ENCODE measurements around the gene TMEM179. TPM values are rescaled to one million over a fixed set of nuclear protein-coding genes. Genes with fewer than 3 reads are reported as not detected.

The TMEM179 gene
- total RNA-seq, 1 donor = not detected

GRCh38 chr14:104577426-104577825 is 27.1 kb downstream of the TMEM179 start:
- H3K4me1 ChIP-seq (ENCODE audit: insufficient read depth, low read length) = no peaks in the 10 kb centered on the region
- no peak overlapping the region for H3K4me3 ChIP-seq (ENCODE audit: low read length)
- no peaks in the 10 kb centered on the region for H3K9me3 ChIP-seq (ENCODE audit: low read depth, low read length)
- no peaks in the 10 kb centered on the region for H3K27me3 ChIP-seq (ENCODE audit: insufficient read depth, low read length)

GRCh38 chr14:104576970-104577332 is 27.6 kb downstream of the TMEM179 start:
- Histone ChIP-seq H3K9me3 (ENCODE audit: low read depth, low read length) (no peaks in the 10 kb centered on the region), H3K4me3 (ENCODE audit: low read length) (no peak overlapping the region), H3K4me1 (ENCODE audit: insufficient read depth, low read length) (no peaks in the 10 kb centered on the region), H3K27me3 (ENCODE audit: insufficient read depth, low read length) (no peaks in the 10 kb centered on the region)

GRCh38 chr14:104576232-104576969 is 28.2 kb downstream of the TMEM179 start:
- no peaks in the 10 kb centered on the region for H3K4me1 ChIP-seq (ENCODE audit: insufficient read depth, low read length)
- H3K4me3 ChIP-seq (ENCODE audit: low read length) = no peak overlapping the region
- no peaks in the 10 kb centered on the region for H3K9me3 ChIP-seq (ENCODE audit: low read depth, low read length)
- no peaks in the 10 kb centered on the region for H3K27me3 ChIP-seq (ENCODE audit: insufficient read depth, low read length)

GRCh38 chr14:104574978-104575583 is 29.5 kb downstream of the TMEM179 start:
- no peaks in the 10 kb centered on the region for H3K27me3 ChIP-seq (ENCODE audit: insufficient read depth, low read length)
- no peaks in the 10 kb centered on the region for H3K4me1 ChIP-seq (ENCODE audit: insufficient read depth, low read length)
- no peak overlapping the region for H3K4me3 ChIP-seq (ENCODE audit: low read length)
- no peaks in the 10 kb centered on the region for H3K9me3 ChIP-seq (ENCODE audit: low read depth, low read length)

GRCh38 chr14:104574536-104574935 is 30.0 kb downstream of the TMEM179 start:
- no peak overlapping the region for H3K4me3 ChIP-seq (ENCODE audit: low read length)
- no peaks in the 10 kb centered on the region for H3K4me1 ChIP-seq (ENCODE audit: insufficient read depth, low read length)
- H3K27me3 ChIP-seq (ENCODE audit: insufficient read depth, low read length) = no peaks in the 10 kb centered on the region
- H3K9me3 ChIP-seq (ENCODE audit: low read depth, low read length) = no peaks in the 10 kb centered on the region

- no peak overlapping the region for H3K4me3 ChIP-seq (ENCODE audit: low read length)
- H3K27me3 ChIP-seq (ENCODE audit: insufficient read depth, low read length) = no peaks in the 10 kb centered on the region
- H3K9me3 ChIP-seq (ENCODE audit: low read depth, low read length) = no peaks in the 10 kb centered on the region
- no peaks in the 10 kb centered on the region for H3K4me1 ChIP-seq (ENCODE audit: insufficient read depth, low read length)
These were observed 30.6 kb downstream of the TMEM179 start for GRCh38 chr14:104573930-104574329.

GRCh38 chr14:104572668-104573067 is 31.9 kb downstream of the TMEM179 start:
- no peaks in the 10 kb centered on the region for H3K4me1 ChIP-seq (ENCODE audit: insufficient read depth, low read length)
- no peaks in the 10 kb centered on the region for H3K9me3 ChIP-seq (ENCODE audit: low read depth, low read length)
- H3K27me3 ChIP-seq (ENCODE audit: insufficient read depth, low read length) = no peaks in the 10 kb centered on the region
- no peak overlapping the region for H3K4me3 ChIP-seq (ENCODE audit: low read length)

- Histone ChIP-seq H3K9me3 (ENCODE audit: low read depth, low read length) (no peaks in the 10 kb centered on the region), H3K27me3 (ENCODE audit: insufficient read depth, low read length) (no peaks in the 10 kb centered on the region), H3K4me3 (ENCODE audit: low read length) (no peak overlapping the region), H3K4me1 (ENCODE audit: insufficient read depth, low read length) (no peaks in the 10 kb centered on the region)
These were observed 32.4 kb downstream of the TMEM179 start for GRCh38 chr14:104572024-104572626.

DNA sequence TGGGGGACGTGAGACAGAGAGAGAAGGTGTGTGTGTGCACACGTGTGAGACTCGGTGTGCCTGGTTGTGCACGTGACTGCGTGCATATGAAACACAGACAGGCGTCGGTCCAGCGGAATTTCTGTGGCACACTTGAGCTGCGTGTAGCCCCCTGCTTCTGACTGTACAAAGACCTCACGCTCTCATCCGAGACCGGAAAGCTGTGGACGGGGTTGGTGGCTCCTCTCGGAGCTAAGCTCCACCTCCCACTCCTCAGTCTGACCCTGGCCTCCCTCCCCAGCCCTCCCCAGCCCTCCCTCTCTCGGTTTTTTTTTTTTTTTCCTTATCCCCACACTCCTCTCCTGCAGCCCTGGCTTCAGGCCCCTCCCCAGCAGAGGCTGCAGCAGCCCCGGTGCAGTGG is 33.3 kb downstream of the TMEM179 start:
- Histone ChIP-seq H3K4me3 (ENCODE audit: low read length) (no peak overlapping the region), H3K4me1 (ENCODE audit: insufficient read depth, low read length) (no peaks in the 10 kb centered on the region), H3K9me3 (ENCODE audit: low read depth, low read length) (no peaks in the 10 kb centered on the region), H3K27me3 (ENCODE audit: insufficient read depth, low read length) (no peaks in the 10 kb centered on the region)

- Histone ChIP-seq H3K9me3 (ENCODE audit: low read depth, low read length) (no peaks in the 10 kb centered on the region), H3K27me3 (ENCODE audit: insufficient read depth, low read length) (no peaks in the 10 kb centered on the region), H3K4me3 (ENCODE audit: low read length) (no peak overlapping the region), H3K4me1 (ENCODE audit: insufficient read depth, low read length) (no peaks in the 10 kb centered on the region)
These were observed 35.1 kb downstream of the TMEM179 start for GRCh38 chr14:104569435-104569834.

GRCh38 chr14:104568620-104569019 is 36.0 kb downstream of the TMEM179 start:
- Histone ChIP-seq H3K27me3 (ENCODE audit: insufficient read depth, low read length) (no peaks in the 10 kb centered on the region), H3K4me1 (ENCODE audit: insufficient read depth, low read length) (peaks cover 3% of the 10 kb centered on the region)

DNA sequence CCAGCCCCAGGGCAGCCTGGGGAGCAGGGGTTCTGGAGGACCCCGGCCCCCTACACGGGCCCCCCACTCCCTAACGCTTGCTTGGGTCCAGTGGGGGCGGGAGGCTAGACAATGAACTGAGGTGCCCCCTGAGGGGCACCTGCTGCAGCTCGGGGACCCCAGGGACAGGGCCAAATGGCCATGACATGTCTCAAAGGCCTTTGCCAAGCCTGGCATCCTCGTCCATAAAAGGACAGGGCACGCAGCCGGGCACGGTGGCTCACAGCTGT is 36.7 kb downstream of the TMEM179 start:
- Histone ChIP-seq H3K4me1 (ENCODE audit: insufficient read depth, low read length) (peaks cover 3% of the 10 kb centered on the region), H3K4me3 (ENCODE audit: low read length) (no peak overlapping the region), H3K27me3 (ENCODE audit: insufficient read depth, low read length) (no peaks in the 10 kb centered on the region), H3K9me3 (ENCODE audit: low read depth, low read length) (no peaks in the 10 kb centered on the region)

More at GRCh38 chr14:104568620-104569019, 36.0 kb downstream of the TMEM179 start:
- no peaks in the 10 kb centered on the region for H3K9me3 ChIP-seq (ENCODE audit: low read depth, low read length)
- no peak overlapping the region for H3K4me3 ChIP-seq (ENCODE audit: low read length)

GRCh38 chr14:104567141-104567956 is 37.2 kb downstream of the TMEM179 start:
- Histone ChIP-seq H3K4me3 (ENCODE audit: low read length) (no peak overlapping the region), H3K27me3 (ENCODE audit: insufficient read depth, low read length) (no peaks in the 10 kb centered on the region), H3K9me3 (ENCODE audit: low read depth, low read length) (no peaks in the 10 kb centered on the region), H3K4me1 (ENCODE audit: insufficient read depth, low read length) (peaks cover 3% of the 10 kb centered on the region)

DNA sequence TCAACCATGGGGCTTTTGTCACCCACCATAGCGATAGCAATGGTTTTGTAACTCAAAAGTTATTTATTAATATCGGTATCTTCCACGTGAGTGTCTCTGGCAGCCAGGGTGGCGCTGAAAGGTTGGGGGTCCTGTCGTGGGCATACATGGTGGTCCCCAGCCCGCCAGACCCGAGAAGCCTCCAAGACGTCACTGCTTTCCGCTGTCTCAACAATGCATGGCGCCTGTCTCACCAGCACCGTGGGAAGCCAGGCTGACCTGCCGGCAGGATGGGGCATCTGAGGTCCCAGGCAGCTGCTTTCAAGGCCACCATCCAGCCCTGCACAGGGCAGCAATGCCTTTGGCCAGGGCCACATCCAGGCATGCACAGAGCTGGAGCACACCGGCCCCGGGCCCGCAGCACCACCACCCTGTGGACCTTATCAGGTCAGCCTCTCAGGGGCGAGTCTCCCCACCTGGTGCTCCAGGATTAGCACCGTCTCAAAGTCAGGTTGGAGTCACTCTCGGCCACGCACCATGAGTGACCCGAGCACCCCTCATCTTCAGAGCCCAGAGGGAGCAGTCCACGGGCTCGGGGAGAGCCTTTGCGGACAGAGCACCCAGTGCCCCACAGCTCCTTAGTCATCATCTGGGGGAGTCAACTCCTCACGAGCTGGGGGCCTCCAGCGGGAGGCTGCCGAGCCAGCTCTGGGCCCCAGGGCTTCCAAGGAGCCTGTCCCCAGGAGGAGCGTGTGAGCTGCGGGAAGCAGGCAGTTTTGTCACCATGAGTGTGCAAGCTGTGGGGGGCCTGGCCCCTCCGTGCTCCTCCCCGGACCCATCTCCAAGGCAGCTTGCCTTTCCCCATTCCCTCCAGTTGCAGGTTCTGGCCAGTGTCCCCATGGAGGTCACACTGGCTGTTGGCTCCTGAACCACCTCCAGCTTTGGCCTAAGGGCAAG is 39.6 kb downstream of the TMEM179 start:
- Histone ChIP-seq H3K4me1 (ENCODE audit: insufficient read depth, low read length) (peaks cover 3% of the 10 kb centered on the region), H3K27me3 (ENCODE audit: insufficient read depth, low read length) (no peaks in the 10 kb centered on the region), H3K4me3 (ENCODE audit: low read length) (no peak overlapping the region), H3K9me3 (ENCODE audit: low read depth, low read length) (no peaks in the 10 kb centered on the region)
